Hindlimb muscle (tissue), 1 donor: Measurements from ENCODE around the gene SLC12A1. TPM values are rescaled to one million over a fixed set of nuclear protein-coding genes. Genes with fewer than 3 reads are reported as not detected.

Experiments
- polyA plus RNA-seq: library from polyadenylated mRNA; unstranded; fragments of 120-200 nt; gene quantifications from one replicate; pipeline ENCODE4 v1.2.1, GENCODE V29; 2013; ENCODE audit not compliant: insufficient read length

Gene SLC12A1
- polyA plus RNA-seq, 1 donor: 0.03 TPM

Other genes with a start within 250 kb of the SLC12A1 start
- gene SLC24A5, start 85.3 kb upstream of the SLC12A1 start, polyA plus RNA-seq: 0.14 TPM
- 11.3 TPM for gene MYEF2, start 28.0 kb upstream of the SLC12A1 start, polyA plus RNA-seq
- gene CTXN2, start 14.6 kb upstream of the SLC12A1 start, polyA plus RNA-seq: not detected
- gene DUT, start 125.1 kb downstream of the SLC12A1 start, polyA plus RNA-seq: 101 TPM